ENCODE measurements around the gene PKIG.

DNA sequence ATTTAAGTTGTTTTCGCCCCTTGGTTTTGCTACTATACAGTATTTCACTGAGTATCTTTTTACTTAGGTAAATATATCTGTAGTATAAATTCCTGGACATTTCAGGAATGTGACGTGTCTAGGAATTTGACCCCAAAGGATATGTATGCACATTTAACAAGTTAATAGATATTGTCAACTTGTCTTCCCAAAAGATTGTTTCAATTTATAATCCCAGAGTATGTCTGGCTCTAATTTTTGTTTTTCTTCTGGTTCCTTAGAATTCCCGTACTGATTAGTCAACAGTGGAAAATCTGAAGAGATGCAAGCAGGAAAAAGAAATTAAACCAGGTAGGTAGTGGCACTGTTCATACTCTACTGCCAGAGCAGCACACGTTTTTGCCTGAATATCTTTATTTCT lies 7.2 kb downstream of the PKIG start:
- TF ChIP-seq, protein P1, sequence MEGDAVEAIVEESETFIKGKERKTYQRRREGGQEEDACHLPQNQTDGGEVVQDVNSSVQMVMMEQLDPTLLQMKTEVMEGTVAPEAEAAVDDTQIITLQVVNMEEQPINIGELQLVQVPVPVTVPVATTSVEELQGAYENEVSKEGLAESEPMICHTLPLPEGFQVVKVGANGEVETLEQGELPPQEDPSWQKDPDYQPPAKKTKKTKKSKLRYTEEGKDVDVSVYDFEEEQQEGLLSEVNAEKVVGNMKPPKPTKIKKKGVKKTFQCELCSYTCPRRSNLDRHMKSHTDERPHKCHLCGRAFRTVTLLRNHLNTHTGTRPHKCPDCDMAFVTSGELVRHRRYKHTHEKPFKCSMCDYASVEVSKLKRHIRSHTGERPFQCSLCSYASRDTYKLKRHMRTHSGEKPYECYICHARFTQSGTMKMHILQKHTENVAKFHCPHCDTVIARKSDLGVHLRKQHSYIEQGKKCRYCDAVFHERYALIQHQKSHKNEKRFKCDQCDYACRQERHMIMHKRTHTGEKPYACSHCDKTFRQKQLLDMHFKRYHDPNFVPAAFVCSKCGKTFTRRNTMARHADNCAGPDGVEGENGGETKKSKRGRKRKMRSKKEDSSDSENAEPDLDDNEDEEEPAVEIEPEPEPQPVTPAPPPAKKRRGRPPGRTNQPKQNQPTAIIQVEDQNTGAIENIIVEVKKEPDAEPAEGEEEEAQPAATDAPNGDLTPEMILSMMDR (conservative IDR thresholded peaks at IDR 0.05) = no peak
- no peak for TF ChIP-seq EZH2 (IDR thresholded peaks at IDR 0.05; ENCODE audit: low read depth)
